GM23338 (cell line): Measurements from ENCODE around the gene AP4E1. TPM values are rescaled to one million over a fixed set of nuclear protein-coding genes. Genes with fewer than 3 reads are reported as not detected.

Source experiments
- ATAC-seq: fragments of 200-7000 bp; cut with Tn5 transposase; 3 replicates; pipeline ENCODE4 v1.9.1; 2020
- DNase-seq: peaks from one replicate; pipeline ENCODE4 v3.0.0-alpha.2; 2015; ENCODE audit warnings: low spot score
- H2AFZ ChIP-seq: fragments of 200-600 bp; sonication (generic); 2 replicates; pipeline ENCODE4 v1.8.0; 2016; ENCODE audit warnings: antibody characterized with exemption, mild to moderate bottlenecking, moderate library complexity
- H3F3A ChIP-seq: fragments of 200-600 bp; sonication (generic); replicated peaks from 2 replicates; pipeline ENCODE4 v1.8.0; 2017; ENCODE audit warnings: antibody characterized with exemption, mixed run types, low read depth
- H3K27ac ChIP-seq: fragments of 200-600 bp; sonication (generic); 2 replicates; pipeline ENCODE4 v1.6.1; 2016; ENCODE audit warnings: low read depth
- H3K27me3 ChIP-seq: fragments of 200-600 bp; sonication (generic); 2 replicates; pipeline ENCODE4 v1.8.0; 2016; ENCODE audit warnings: mild to moderate bottlenecking, mixed run types, moderate library complexity; ENCODE audit not compliant: insufficient read depth
- H3K36me3 ChIP-seq: fragments of 200-600 bp; sonication (generic); 2 replicates; pipeline ENCODE4 v1.8.0; 2016; ENCODE audit warnings: mild to moderate bottlenecking; ENCODE audit not compliant: insufficient read depth
- H3K4me1 ChIP-seq: fragments of 200-600 bp; sonication (generic); 2 replicates; pipeline ENCODE4 v1.8.0; 2016; ENCODE audit warnings: mild to moderate bottlenecking, moderate library complexity; ENCODE audit not compliant: insufficient read depth
- H3K4me2 ChIP-seq: fragments of 200-600 bp; sonication (generic); 2 replicates; pipeline ENCODE4 v1.7.1; 2017; ENCODE audit warnings: mixed run types
- H3K4me3 ChIP-seq: fragments of 200-600 bp; sonication (generic); 2 replicates; pipeline ENCODE4 v1.6.1; 2016; ENCODE audit warnings: mixed run types
- H3K79me2 ChIP-seq: fragments of 200-600 bp; sonication (generic); replicated peaks from 2 replicates; pipeline ENCODE4 v1.8.0; 2017; ENCODE audit warnings: mild to moderate bottlenecking; ENCODE audit not compliant: insufficient read depth
- H3K9me2 ChIP-seq: fragments of 200-600 bp; sonication (generic); 2 replicates; pipeline ENCODE4 v1.8.0; 2017; ENCODE audit not compliant: insufficient read depth
- H4K20me1 ChIP-seq: fragments of 200-600 bp; sonication (generic); replicated peaks from 2 replicates; pipeline ENCODE4 v1.8.0; 2017; ENCODE audit warnings: mild to moderate bottlenecking; ENCODE audit not compliant: insufficient read depth
- H3K27ac Mint-ChIP-seq: 2 replicates; pipeline ENCODE4 v1.8.0; 2020; ENCODE audit warnings: inconsistent platforms, mild to moderate bottlenecking, moderate library complexity, mixed read lengths
- H3K27me3 Mint-ChIP-seq: 3 replicates; pipeline ENCODE4 v1.8.0; 2022; ENCODE audit warnings: low read depth, mild to moderate bottlenecking, moderate library complexity, mixed read lengths, inconsistent platforms; ENCODE audit not compliant: insufficient read depth, poor library complexity
- H3K36me3 Mint-ChIP-seq: 3 replicates; pipeline ENCODE4 v1.8.0; 2021; ENCODE audit warnings: low read depth, mild to moderate bottlenecking, inconsistent platforms, moderate library complexity, mixed read lengths
- H3K4me1 Mint-ChIP-seq: 3 replicates; pipeline ENCODE4 v1.8.0; 2020; ENCODE audit warnings: mild to moderate bottlenecking, inconsistent platforms, mixed read lengths
- H3K4me3 Mint-ChIP-seq: 3 replicates; pipeline ENCODE4 v1.8.0; 2021; ENCODE audit warnings: moderate library complexity, mild to moderate bottlenecking, inconsistent platforms, mixed read lengths
- H3K9me3 Mint-ChIP-seq: 3 replicates; pipeline ENCODE4 v1.8.0; 2020; ENCODE audit warnings: moderate library complexity, mild to moderate bottlenecking, inconsistent platforms, mixed read lengths
- CREB1 ChIP-seq: fragments of 250-450 bp; sonication (Bioruptor Pico); IDR thresholded peaks from 2 replicates; pipeline ENCODE4 v1.5.0; 2020; ENCODE audit warnings: low read depth, mild to moderate bottlenecking, moderate library complexity
- EZH2 ChIP-seq: fragments of 200-600 bp; sonication (generic); IDR thresholded peaks from one replicate; pipeline ENCODE4 v1.8.0; 2017; ENCODE audit warnings: antibody characterized with exemption, mild to moderate bottlenecking, low read depth; ENCODE audit not compliant: unreplicated experiment
- EZH2phosphoT487 ChIP-seq: fragments of 200-600 bp; sonication (generic); IDR thresholded peaks from one replicate; pipeline ENCODE4 v1.8.1; 2018; ENCODE audit warnings: antibody characterized with exemption; ENCODE audit not compliant: unreplicated experiment
- JUNB ChIP-seq: IDR thresholded peaks from one replicate; pipeline ENCODE4 v1.6.1; 2016; ENCODE audit warnings: antibody characterized with exemption; ENCODE audit not compliant: unreplicated experiment
- NANOG ChIP-seq: IDR thresholded peaks from 2 replicates; pipeline ENCODE4 v1.6.1; 2016; ENCODE audit warnings: antibody characterized with exemption, borderline replicate concordance
- POLR2AphosphoS5 ChIP-seq: IDR thresholded peaks from 2 replicates; pipeline ENCODE4 v1.6.1; 2016; ENCODE audit warnings: antibody characterized with exemption, low read depth
- REST ChIP-seq: IDR thresholded peaks from one replicate; pipeline ENCODE4 v1.6.1; 2018; ENCODE audit warnings: antibody characterized with exemption; ENCODE audit not compliant: unreplicated experiment
- STAT1 ChIP-seq: IDR thresholded peaks from one replicate; pipeline ENCODE4 v1.6.1; 2016; ENCODE audit warnings: antibody characterized with exemption; ENCODE audit not compliant: unreplicated experiment
- ZNF114 ChIP-seq: fragments of 250-450 bp; sonication (Bioruptor Pico); IDR thresholded peaks from 2 replicates; pipeline ENCODE4 v1.5.0; 2020; ENCODE audit warnings: mild to moderate bottlenecking, moderate library complexity
- ZNF331 ChIP-seq: fragments of 250-450 bp; sonication (Bioruptor Pico); IDR thresholded peaks from 2 replicates; pipeline ENCODE4 v1.5.0; 2020; ENCODE audit warnings: low read depth, mild to moderate bottlenecking, moderate library complexity
- ZNF462 ChIP-seq: fragments of 250-450 bp; sonication (Bioruptor Pico); IDR thresholded peaks from 2 replicates; pipeline ENCODE4 v1.5.0; 2020; ENCODE audit warnings: mild to moderate bottlenecking, moderate library complexity
- polyA plus RNA-seq: library from polyadenylated mRNA; unstranded; fragments of >200 nt; fragmentation: Nextera tagmentation; extraction: Ambion mirVana; gene quantifications from 2 replicates; pipeline ENCODE4 v1.2.1, GENCODE V29; 2016
- total RNA-seq: library from RNA; depleted of rRNA; stranded (reverse); fragments of >200 nt; shearing (Covaris generic); gene quantifications from 2 replicates; pipeline ENCODE4 v1.2.3, GENCODE V29; 2014
- TF ChIP-seq, protein P1 (sequence below), 2 experiments: fragments of 200-600 bp in 1 of 2; sonication (generic) in 1 of 2; conservative IDR thresholded peaks; 2 replicates each; pipeline versions ENCODE4 v1.5.1 to v1.6.1; 2016 to 2017; ENCODE audit warnings: antibody characterized with exemption in 2 of 2, low read depth in 2 of 2, mild to moderate bottlenecking in 2 of 2, moderate library complexity in 1 of 2
- TF ChIP-seq, protein P2 (sequence below): IDR thresholded peaks from 2 replicates; pipeline ENCODE4 v1.6.1; 2016; ENCODE audit warnings: antibody characterized with exemption

AP4E1 gene
- total and polyA plus RNA-seq, 2 experiments from 2014 or later = 4.4 to 15.4 TPM

DNA sequence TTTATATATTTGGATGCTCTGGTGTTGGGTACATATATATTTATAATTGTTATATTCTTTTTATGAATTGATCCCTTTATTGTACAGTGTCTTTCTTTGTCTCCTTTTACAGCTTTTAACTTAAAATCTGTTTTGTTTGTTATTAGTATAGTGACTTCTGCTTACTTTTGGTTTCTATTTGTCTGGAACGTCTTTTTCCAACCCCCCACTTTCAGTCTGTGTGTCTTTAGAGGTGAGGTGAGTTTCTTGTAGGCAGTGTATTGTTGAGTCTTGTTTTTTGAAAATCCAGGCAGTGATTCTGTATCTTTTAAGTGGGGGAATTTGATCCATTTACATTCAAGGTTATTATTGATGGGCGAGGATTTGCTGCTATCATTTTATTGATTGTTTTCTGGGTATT, 62.0 kb downstream of the AP4E1 start:
- Mint-ChIP-seq H3K36me3 (peaks cover 41% of the 10 kb centered on the region), H3K4me1 (no peaks in the 10 kb centered on the region), H3K4me3 (no peak overlapping the region), H3K9me3 (peaks cover 9% of the 10 kb centered on the region), H3K27me3 (no peaks in the 10 kb centered on the region), H3K27ac (no peak overlapping the region)
- Histone ChIP-seq H3K4me3 (no peak overlapping the region), H4K20me1 (no peaks in the 10 kb centered on the region), H3K36me3 (peaks cover 15% of the 10 kb centered on the region; the same call in 1 of the 2 replicates), H3K9me2 (0 out of 2 replicates have a peak, but pooled peaks cover 4% of the 10 kb centered on the region), H3K27ac (no peak overlapping the region), H3K4me2 (no peak overlapping the region), H2AFZ (no peak overlapping the region), H3K4me1 (no peaks in the 10 kb centered on the region), H3K79me2 (no peaks in the 10 kb centered on the region), H3K27me3 (no peaks in the 10 kb centered on the region), H3F3A (no peaks in the 10 kb centered on the region)
- TF ChIP-seq STAT1 = no peak
- TF ChIP-seq JUNB = no peak
- TF ChIP-seq, protein P1, sequence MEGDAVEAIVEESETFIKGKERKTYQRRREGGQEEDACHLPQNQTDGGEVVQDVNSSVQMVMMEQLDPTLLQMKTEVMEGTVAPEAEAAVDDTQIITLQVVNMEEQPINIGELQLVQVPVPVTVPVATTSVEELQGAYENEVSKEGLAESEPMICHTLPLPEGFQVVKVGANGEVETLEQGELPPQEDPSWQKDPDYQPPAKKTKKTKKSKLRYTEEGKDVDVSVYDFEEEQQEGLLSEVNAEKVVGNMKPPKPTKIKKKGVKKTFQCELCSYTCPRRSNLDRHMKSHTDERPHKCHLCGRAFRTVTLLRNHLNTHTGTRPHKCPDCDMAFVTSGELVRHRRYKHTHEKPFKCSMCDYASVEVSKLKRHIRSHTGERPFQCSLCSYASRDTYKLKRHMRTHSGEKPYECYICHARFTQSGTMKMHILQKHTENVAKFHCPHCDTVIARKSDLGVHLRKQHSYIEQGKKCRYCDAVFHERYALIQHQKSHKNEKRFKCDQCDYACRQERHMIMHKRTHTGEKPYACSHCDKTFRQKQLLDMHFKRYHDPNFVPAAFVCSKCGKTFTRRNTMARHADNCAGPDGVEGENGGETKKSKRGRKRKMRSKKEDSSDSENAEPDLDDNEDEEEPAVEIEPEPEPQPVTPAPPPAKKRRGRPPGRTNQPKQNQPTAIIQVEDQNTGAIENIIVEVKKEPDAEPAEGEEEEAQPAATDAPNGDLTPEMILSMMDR (conservative IDR thresholded peaks at IDR 0.05; ENCODE audit: low read depth in 2 of 2) = no peak
- TF ChIP-seq ZNF462 (CRISPR knock-in tag) = no peak
- no peak for TF ChIP-seq EZH2
- TF ChIP-seq EZH2phosphoT487 = no peak
- no peak for TF ChIP-seq NANOG
- TF ChIP-seq ZNF114 (CRISPR knock-in tag) = no peak
- no peak for TF ChIP-seq CREB1 (CRISPR knock-in tag)
- TF ChIP-seq ZNF331 (CRISPR knock-in tag) = no peak
- TF ChIP-seq, protein P2, sequence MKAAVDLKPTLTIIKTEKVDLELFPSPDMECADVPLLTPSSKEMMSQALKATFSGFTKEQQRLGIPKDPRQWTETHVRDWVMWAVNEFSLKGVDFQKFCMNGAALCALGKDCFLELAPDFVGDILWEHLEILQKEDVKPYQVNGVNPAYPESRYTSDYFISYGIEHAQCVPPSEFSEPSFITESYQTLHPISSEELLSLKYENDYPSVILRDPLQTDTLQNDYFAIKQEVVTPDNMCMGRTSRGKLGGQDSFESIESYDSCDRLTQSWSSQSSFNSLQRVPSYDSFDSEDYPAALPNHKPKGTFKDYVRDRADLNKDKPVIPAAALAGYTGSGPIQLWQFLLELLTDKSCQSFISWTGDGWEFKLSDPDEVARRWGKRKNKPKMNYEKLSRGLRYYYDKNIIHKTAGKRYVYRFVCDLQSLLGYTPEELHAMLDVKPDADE = no peak
- TF ChIP-seq POLR2AphosphoS5 = no peak
- no peak for TF ChIP-seq REST
- DNase-seq (no peak), ATAC-seq (no peak)
